GM12872 (cell line): Measurements from ENCODE around the gene LAGE3.

Experiments
- TF ChIP-seq, protein P1 (sequence below): IDR thresholded peaks from 3 replicates; pipeline ENCODE4 v1.5.1; 2011; ENCODE audit warnings: low read depth, mild to moderate bottlenecking, low read length, moderate library complexity; ENCODE audit not compliant: insufficient read depth

LAGE3 gene

GRCh38 chrX:154507673-154508383 lies 28.7 kb upstream of the LAGE3 start:
- TF ChIP-seq, protein P1, sequence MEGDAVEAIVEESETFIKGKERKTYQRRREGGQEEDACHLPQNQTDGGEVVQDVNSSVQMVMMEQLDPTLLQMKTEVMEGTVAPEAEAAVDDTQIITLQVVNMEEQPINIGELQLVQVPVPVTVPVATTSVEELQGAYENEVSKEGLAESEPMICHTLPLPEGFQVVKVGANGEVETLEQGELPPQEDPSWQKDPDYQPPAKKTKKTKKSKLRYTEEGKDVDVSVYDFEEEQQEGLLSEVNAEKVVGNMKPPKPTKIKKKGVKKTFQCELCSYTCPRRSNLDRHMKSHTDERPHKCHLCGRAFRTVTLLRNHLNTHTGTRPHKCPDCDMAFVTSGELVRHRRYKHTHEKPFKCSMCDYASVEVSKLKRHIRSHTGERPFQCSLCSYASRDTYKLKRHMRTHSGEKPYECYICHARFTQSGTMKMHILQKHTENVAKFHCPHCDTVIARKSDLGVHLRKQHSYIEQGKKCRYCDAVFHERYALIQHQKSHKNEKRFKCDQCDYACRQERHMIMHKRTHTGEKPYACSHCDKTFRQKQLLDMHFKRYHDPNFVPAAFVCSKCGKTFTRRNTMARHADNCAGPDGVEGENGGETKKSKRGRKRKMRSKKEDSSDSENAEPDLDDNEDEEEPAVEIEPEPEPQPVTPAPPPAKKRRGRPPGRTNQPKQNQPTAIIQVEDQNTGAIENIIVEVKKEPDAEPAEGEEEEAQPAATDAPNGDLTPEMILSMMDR: no peak

DNA sequence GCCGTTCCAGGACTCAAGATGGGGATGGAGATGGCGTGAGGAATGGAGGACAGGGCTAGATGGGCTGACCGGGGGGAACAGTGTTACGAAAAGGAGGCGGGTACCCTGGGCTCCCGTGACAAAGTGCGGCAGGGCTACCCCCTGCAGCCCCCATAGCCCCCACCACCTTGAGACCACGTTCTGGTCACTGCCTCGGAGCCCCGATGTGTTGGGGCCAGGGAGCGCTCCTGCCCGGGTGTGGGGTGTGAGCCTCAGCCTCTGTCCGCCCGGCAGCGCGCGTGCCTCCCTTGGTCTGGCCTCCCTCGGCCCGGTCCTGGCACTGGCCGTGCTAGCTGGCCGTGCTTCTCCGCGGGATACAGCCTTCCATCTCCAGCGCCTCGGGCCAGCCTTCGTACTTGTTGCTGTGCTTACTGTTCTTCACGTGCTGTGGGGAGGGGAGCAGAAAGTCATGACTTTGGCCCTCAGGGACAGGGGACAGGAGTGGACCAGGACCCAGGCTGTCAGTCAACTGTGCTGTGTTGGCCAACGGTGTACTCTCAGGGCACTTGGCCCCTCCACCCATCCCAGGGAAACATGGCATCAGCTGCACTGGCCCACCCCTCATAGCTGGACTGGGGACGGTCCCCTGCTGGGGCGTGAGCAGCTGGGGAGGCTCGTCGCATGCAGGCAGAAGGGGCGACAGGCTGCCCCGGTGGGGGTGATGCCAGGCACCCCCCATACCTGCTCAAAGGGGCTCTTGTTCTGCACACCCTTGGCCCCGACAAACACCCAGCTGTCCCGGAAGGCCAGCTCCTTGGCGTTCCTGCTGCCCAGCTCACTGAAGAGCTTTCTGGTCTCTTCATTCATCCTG lies 27.6 kb upstream of the LAGE3 start:
- TF ChIP-seq, protein P1: no peak

- TF ChIP-seq, protein P1: no peak
Measured at GRCh38 chrX:154505734-154506133, 26.7 kb upstream of the LAGE3 start.

DNA sequence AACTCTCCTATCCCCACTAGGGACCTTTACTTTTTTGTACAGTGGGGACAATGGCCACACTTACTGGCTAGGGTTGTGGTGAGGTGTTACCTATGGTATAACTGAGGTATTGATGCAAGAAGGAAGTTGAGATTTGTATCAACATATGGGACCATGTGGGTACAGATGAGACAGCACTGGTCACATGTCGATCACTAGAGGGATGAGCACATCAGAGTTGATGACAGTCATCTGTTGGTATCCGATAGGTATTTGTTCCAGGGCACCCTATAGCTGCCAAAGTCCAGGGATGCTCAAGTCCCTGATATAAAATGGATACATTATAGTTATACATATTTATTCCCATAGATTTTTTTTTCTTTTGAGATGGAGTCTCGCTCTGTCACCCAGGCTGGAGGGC lies 23.9 kb upstream of the LAGE3 start:
- TF ChIP-seq, protein P1: no peak

DNA sequence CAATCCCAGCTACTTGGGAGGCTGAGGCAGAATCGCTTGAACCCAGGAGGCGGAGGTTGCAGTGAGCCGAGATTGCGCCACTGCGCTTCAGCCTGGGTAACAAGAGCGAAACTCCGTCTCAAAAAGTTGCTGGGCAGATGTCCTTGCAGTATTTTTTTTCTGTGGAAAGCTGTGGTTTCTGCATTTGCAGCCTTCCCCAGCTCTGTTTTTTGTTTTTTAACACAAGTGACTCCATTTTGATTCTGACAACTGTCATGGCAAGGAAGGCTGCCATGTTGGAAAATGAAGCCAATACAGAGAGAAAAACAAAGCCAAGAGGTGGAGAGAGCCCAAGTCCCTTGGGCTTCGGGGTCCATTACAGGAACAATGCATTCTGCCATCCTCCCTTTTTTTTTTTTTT lies 23.0 kb upstream of the LAGE3 start:
- TF ChIP-seq, protein P1: no peak

GRCh38 chrX:154495472-154495922 lies 16.4 kb upstream of the LAGE3 start:
- TF ChIP-seq, protein P1: no peak

DNA sequence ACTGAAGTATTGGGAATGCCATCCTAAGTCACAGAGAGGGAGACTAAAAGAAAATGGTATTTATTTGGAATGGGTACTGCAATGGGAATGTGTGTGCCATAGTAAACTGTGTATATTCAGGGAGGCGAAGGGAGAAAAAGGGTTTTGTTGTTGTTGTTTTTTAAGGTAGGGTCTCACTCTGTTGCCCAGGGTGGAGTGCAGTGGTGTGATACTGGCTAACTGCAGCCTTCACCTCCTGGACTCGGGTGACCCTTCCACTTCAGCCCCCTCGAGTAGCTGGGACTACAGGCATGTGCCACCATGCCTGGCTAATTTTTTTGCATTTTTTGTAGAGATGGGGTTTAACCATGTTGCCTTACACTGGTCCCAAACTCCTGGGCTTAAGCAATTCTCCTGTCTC lies 15.6 kb upstream of the LAGE3 start:
- TF ChIP-seq, protein P1: no peak
